AG04450 (cell line): ENCODE results near the gene ARHGAP45. TPM values are rescaled to one million over a fixed set of nuclear protein-coding genes. Genes with fewer than 3 reads are reported as not detected.

Experiments
- CTCF ChIA-PET: fragments of 300-600, 350-600 bp; formaldehyde crosslinking; extraction: SDS; loops from one replicate; lab custom pipeline; 2022; ENCODE audit warnings: antibody characterized with exemption, inconsistent platforms; lab: Charles Lee
- POLR2A ChIA-PET: fragments of 350-600 bp; formaldehyde crosslinking; extraction: SDS; loops from one replicate; lab custom pipeline; 2021; ENCODE audit warnings: antibody characterized with exemption, inconsistent platforms; lab: Yijun Ruan, JAX
- DNase-seq: peaks from one replicate; pipeline ENCODE4 v3.0.0-alpha.2; 2011; ENCODE audit warnings: low read depth, low spot score
- H3K27ac ChIP-seq: one replicate; pipeline ENCODE4 v1.5.1; 2012; ENCODE audit warnings: low read depth, low read length, control low read depth
- H3K27me3 ChIP-seq: one replicate; pipeline ENCODE4 v1.6.0; 2012; ENCODE audit warnings: low read length; ENCODE audit not compliant: control insufficient read depth, insufficient read depth
- H3K4me3 ChIP-seq: 2 replicates; pipeline ENCODE4 v1.5.1; 2011; ENCODE audit warnings: mild to moderate bottlenecking, low read depth, low read length, control low read depth
- H3K9me3 ChIP-seq: 2 replicates; pipeline ENCODE4 v1.5.1; 2012; ENCODE audit warnings: low read length; ENCODE audit not compliant: control insufficient read depth, insufficient read depth
- polyA plus RNA-seq: library from polyadenylated mRNA; depleted of rRNA; stranded (reverse); fragments of >200 nt; gene quantifications from 2 replicates; pipeline ENCODE4 v1.2.3, GENCODE V29; 2011
- TF ChIP-seq, protein P1 (sequence below): IDR thresholded peaks from 2 replicates; pipeline ENCODE4 v1.5.1; 2011; ENCODE audit warnings: low read depth, low read length, control low read depth, inconsistent platforms

The ARHGAP45 gene
- polyA plus RNA-seq, 1 experiment, result 0.36 TPM

DNA sequence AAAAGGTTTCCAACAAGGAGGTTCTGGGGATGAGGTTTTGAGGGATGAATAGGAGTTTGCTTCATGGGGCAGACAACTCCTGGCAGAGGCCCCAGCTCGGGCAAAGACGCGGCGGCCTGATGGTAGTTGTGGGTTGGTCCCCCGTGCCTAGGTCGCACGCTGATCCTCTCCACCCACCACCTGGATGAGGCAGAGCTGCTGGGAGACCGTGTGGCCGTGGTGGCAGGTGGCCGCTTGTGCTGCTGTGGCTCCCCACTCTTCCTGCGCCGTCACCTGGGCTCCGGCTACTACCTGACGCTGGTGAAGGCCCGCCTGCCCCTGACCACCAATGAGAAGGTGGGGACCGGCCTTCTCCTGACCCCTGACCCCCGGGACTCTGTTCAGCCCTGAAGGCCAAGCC is 15.2 kb upstream of the ARHGAP45 start:
- CTCF ChIA-PET, result no interaction called here
- Histone ChIP-seq H3K27me3 (no peaks in the 10 kb centered on the region), H3K9me3 (peaks cover 68% of the 10 kb centered on the region), H3K4me3 (no peak overlapping the region), H3K27ac (no peak overlapping the region)
- POLR2A ChIA-PET, result interaction anchor here (1.1 kb wide), 1 partner anchor 12 kb away, joined by 3 read pairs; the partner anchor contains the start of gene ABCA7
- TF ChIP-seq, protein P1, sequence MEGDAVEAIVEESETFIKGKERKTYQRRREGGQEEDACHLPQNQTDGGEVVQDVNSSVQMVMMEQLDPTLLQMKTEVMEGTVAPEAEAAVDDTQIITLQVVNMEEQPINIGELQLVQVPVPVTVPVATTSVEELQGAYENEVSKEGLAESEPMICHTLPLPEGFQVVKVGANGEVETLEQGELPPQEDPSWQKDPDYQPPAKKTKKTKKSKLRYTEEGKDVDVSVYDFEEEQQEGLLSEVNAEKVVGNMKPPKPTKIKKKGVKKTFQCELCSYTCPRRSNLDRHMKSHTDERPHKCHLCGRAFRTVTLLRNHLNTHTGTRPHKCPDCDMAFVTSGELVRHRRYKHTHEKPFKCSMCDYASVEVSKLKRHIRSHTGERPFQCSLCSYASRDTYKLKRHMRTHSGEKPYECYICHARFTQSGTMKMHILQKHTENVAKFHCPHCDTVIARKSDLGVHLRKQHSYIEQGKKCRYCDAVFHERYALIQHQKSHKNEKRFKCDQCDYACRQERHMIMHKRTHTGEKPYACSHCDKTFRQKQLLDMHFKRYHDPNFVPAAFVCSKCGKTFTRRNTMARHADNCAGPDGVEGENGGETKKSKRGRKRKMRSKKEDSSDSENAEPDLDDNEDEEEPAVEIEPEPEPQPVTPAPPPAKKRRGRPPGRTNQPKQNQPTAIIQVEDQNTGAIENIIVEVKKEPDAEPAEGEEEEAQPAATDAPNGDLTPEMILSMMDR, result no peak
- DNase-seq, result no peak

DNA sequence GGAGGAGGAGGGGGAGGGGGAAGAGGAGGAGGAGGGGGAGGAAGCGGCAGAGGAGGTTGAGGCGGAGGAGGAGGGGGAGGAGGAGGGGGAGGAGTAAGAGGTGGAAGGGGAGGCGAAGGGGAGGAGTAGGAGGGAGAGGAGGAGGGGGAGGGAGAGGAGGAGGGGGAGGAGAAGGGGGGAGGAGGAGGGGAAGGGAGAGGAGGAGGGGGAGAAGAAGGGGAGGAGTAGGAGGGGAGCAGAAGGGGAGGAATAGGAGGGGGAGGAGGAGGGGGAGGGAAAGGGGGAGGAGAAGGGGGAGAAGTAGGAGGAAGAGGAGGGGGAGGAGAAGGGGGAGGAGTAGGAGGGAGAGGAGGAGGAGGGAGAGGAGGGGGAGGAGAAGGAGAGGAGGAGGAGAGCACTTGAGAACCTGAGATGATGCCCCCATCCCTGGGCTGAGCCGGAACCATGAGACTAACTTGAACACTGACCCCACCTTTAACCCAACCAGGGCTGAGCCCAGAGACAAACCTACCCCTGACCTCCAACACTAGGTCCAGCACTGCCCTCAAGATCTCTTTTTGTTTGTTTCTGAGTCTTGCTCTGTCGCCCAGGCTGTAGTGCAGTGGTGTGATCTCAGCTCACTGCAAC is 14.5 kb upstream of the ARHGAP45 start:
- Histone ChIP-seq H3K9me3 (peaks cover 69% of the 10 kb centered on the region), H3K4me3 (no peak overlapping the region), H3K27ac (no peak overlapping the region), H3K27me3 (no peaks in the 10 kb centered on the region)
- ChIA-PET CTCF (no interaction called here), POLR2A (no interaction called here)
- DNase-seq, result no peak
- TF ChIP-seq, protein P1, result no peak

DNA sequence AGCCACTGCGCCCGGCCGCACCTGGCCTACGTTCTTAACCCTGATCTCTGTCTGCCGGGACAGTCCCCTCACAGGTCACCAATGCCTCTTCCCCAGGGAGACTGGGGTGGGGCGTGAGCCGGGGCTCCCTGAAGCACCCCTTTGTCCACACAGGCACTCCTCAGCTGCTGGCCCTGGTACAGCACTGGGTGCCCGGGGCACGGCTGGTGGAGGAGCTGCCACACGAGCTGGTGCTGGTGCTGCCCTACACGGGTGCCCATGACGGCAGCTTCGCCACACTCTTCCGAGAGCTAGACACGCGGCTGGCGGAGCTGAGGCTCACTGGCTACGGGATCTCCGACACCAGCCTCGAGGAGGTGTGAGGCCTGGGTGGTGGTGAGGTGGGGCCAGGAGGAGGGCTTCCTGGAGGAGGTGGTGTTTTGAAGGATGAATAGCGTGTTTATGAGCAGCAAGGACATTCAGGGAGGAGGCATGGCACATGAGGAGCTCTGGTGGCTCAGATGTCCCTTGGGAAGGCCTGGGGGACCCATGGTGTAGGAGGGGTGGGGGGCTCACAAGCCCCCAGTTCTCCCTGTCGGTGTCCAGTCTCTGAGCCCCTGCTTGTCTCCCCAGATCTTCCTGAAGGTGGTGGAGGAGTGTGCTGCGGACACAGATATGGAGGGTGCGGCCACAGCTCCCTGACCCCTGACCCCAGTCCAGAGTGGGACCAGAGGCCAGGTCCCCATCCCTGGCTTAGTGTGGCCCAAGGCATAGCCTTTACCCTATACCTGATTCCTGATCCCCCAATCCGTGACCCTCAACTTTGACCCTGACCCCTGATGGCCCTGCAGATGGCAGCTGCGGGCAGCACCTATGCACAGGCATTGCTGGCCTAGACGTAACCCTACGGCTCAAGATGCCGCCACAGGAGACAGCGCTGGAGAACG is 13.5 kb upstream of the ARHGAP45 start:
- Histone ChIP-seq H3K27ac (no peak overlapping the region), H3K9me3 (peaks cover 72% of the 10 kb centered on the region), H3K4me3 (no peak overlapping the region), H3K27me3 (no peaks in the 10 kb centered on the region)
- TF ChIP-seq, protein P1, result no peak
- ChIA-PET CTCF (no interaction called here), POLR2A (interaction anchor here (0.6 kb wide), 1 partner anchor 49 kb away, joined by 3 read pairs; no protein-coding TSS in a partner anchor)
- no peak for DNase-seq

DNA sequence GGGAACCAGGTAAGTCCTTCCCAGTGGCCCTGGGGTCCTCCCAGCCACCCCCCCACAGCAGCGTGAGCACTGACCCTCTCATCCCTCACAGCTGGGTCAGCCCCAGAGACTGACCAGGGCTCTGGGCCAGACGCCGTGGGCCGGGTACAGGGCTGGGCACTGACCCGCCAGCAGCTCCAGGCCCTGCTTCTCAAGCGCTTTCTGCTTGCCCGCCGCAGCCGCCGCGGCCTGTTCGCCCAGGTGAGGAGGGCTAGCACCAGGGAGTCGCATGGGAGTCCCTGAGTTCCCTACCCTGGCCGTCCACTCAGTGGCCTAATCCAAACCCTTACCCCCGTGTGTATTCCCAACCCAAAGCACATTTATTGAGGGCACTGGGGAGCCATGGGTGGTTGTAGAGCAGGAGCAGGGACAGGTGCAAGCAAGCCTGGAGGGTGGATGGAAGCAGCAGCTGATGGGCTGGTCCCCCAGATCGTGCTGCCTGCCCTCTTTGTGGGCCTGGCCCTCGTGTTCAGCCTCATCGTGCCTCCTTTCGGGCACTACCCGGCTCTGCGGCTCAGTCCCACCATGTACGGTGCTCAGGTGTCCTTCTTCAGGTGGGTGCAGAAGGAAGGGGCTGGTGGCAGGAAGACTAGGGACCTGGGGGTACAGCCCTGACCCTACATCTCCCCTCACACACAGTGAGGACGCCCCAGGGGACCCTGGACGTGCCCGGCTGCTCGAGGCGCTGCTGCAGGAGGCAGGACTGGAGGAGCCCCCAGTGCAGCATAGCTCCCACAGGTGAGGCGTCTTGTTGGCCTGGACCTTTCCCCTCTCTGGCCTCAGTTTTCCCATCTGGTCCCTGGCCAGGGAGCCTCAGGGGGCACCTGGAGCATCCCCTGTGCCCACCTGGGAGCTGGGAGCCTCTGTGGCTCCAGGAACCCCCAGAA is 12.6 kb upstream of the ARHGAP45 start:
- H3K27ac ChIP-seq, result no peak overlapping the region
- POLR2A ChIA-PET, result no interaction called here
- CTCF ChIA-PET, result no interaction called here
- peaks cover 2% of the 10 kb centered on the region for H3K27me3 ChIP-seq
- no peak overlapping the region for H3K4me3 ChIP-seq
- DNase-seq, result no peak
- peaks cover 72% of the 10 kb centered on the region for H3K9me3 ChIP-seq
- TF ChIP-seq, protein P1, result no peak
